GM06990 (cell line): ENCODE data around the gene WDR35.
A peak's percentile ranks its signal among the peaks of the same experiment; 100 is the strongest.

Experiments used
- DNase-seq: peaks from one replicate; pipeline ENCODE4 v3.0.0-alpha.2; 2011; ENCODE audit not compliant: insufficient read length; ENCODE audit errors: extremely low read depth
- H3K27me3 ChIP-seq: replicated peaks from 2 replicates; pipeline ENCODE4 v1.6.0; 2011; ENCODE audit warnings: low read length; ENCODE audit not compliant: control insufficient read depth, insufficient read depth
- H3K36me3 ChIP-seq: 2 replicates; pipeline ENCODE4 v1.5.1; 2011; ENCODE audit warnings: low read length; ENCODE audit not compliant: control insufficient read depth, insufficient read depth
- H3K4me3 ChIP-seq: replicated peaks from 2 replicates; pipeline ENCODE4 v1.5.1; 2011; ENCODE audit warnings: low read depth, mild to moderate bottlenecking, control low read depth, low read length
- TF ChIP-seq, protein P1 (sequence below): IDR thresholded peaks from 2 replicates; pipeline ENCODE4 v1.5.1; 2011; ENCODE audit warnings: low read length, control low read depth, mild to moderate bottlenecking, inconsistent platforms; ENCODE audit not compliant: insufficient read depth, poor library complexity, severe bottlenecking

WDR35 gene

DNA sequence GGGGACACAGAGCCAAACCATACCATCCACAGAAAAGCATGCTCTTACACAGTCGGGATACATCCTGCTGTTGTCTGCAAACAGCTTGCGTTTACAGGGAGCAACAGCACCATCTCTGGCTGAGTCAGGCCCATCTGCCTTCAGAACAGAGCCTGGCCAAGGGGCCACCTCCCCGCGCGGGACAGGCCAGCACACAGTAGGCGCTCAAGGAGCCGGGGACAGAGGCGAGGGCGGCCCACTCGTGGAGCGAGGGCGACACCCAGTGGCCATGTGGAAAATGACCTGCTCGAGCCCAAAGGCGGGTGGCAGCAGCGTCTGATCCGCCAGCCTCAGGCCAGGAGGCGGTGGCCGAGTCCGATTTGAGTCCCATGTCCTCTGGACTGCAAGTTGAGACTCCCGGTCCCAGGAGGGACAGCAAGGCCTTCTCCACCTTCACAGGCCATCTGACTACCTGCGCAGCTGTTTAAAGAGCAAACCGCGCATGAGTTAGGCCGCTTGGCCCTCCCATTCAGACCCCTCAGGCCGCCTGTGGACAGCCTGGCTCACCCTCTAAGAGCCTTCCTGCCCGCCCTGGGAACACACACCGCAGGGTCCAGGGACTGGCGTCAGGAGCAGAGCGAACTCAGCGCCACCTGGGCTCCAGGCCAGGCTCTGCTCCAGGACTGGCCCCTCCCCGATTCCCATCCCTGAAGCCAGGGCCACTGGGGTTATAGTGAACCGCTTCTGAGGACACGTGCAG, 126.4 kb downstream of the WDR35 start:
- peak; percentile 63 for DNase-seq
- Histone ChIP-seq H3K4me3 (no peak overlapping the region), H3K27me3 (peaks cover under 1% of the 10 kb centered on the region), H3K36me3 (no peaks in the 10 kb centered on the region)
- TF ChIP-seq, protein P1, sequence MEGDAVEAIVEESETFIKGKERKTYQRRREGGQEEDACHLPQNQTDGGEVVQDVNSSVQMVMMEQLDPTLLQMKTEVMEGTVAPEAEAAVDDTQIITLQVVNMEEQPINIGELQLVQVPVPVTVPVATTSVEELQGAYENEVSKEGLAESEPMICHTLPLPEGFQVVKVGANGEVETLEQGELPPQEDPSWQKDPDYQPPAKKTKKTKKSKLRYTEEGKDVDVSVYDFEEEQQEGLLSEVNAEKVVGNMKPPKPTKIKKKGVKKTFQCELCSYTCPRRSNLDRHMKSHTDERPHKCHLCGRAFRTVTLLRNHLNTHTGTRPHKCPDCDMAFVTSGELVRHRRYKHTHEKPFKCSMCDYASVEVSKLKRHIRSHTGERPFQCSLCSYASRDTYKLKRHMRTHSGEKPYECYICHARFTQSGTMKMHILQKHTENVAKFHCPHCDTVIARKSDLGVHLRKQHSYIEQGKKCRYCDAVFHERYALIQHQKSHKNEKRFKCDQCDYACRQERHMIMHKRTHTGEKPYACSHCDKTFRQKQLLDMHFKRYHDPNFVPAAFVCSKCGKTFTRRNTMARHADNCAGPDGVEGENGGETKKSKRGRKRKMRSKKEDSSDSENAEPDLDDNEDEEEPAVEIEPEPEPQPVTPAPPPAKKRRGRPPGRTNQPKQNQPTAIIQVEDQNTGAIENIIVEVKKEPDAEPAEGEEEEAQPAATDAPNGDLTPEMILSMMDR: peak; percentile 91

DNA sequence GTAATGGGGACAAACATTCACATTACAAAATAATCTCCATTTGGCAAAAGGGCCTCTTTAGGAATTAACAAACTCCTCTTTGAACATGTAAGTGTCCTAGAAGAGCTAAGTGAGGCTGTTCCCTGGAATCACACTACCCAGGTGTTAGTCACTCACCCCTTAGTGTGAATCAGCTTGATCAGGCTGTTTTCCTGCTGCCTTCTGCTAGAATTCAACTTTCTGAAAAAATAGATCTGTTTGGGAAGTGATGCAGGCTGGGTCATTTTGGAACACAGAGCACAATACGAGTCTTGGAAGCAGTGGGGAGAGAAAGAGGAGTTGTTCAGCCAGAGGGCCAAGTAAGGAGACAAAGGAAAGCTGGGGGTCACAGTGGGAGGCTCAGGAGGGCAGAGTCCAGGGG, 128.1 kb downstream of the WDR35 start:
- H3K4me3 ChIP-seq: no peak overlapping the region
- H3K27me3 ChIP-seq: peaks cover 8% of the 10 kb centered on the region
- TF ChIP-seq, protein P1: no peak
- no peaks in the 10 kb centered on the region for H3K36me3 ChIP-seq
- DNase-seq: no peak
